ENCODE measurements around the gene DOCK8. TPM values are rescaled to one million over a fixed set of nuclear protein-coding genes. Genes with fewer than 3 reads are reported as not detected.

The DOCK8 gene
- total RNA-seq, 1 donor from 2014 or later = 8.3 TPM

- Mint-ChIP-seq H3K9me3 (ENCODE audit: unreplicated experiment) (no peaks in the 10 kb centered on the region), H3K27me3 (ENCODE audit: unreplicated experiment) (no peaks in the 10 kb centered on the region), H3K27ac (ENCODE audit: unreplicated experiment) (no peak overlapping the region), H3K36me3 (ENCODE audit: low read depth, unreplicated experiment) (peaks cover 7% of the 10 kb centered on the region), H3K4me3 (ENCODE audit: unreplicated experiment) (no peak overlapping the region), H3K4me1 (ENCODE audit: unreplicated experiment) (no peaks in the 10 kb centered on the region)
- DNase-seq (ENCODE audit: low spot score) = no peak
- TF ChIP-seq, protein P1, sequence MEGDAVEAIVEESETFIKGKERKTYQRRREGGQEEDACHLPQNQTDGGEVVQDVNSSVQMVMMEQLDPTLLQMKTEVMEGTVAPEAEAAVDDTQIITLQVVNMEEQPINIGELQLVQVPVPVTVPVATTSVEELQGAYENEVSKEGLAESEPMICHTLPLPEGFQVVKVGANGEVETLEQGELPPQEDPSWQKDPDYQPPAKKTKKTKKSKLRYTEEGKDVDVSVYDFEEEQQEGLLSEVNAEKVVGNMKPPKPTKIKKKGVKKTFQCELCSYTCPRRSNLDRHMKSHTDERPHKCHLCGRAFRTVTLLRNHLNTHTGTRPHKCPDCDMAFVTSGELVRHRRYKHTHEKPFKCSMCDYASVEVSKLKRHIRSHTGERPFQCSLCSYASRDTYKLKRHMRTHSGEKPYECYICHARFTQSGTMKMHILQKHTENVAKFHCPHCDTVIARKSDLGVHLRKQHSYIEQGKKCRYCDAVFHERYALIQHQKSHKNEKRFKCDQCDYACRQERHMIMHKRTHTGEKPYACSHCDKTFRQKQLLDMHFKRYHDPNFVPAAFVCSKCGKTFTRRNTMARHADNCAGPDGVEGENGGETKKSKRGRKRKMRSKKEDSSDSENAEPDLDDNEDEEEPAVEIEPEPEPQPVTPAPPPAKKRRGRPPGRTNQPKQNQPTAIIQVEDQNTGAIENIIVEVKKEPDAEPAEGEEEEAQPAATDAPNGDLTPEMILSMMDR (IDR thresholded peaks at IDR 0.05; ENCODE audit: unreplicated experiment) = no peak
Measured at GRCh38 chr9:376115-376514, 161.4 kb downstream of the DOCK8 start.

DNA sequence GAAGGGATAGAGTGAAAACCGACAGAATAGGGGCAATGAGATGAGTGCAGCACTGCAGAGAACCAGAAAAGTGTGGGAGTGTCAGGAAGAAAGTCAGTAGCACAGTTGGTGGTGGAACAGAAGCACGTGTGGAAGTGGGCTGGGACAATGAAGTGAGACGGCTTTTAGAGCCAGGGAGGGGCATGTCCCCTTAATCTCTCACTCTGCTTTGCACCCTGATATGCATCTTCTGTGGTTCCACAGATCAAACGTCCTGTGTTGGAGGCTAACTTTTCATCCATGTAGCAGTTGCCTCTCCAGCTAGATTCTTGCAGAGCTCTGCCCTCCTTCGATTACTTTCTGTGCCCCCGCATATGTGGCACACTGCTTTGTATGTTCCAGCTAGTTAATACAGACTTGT lies 163.6 kb downstream of the DOCK8 start:
- Mint-ChIP-seq H3K4me1 (ENCODE audit: unreplicated experiment) (no peaks in the 10 kb centered on the region), H3K27ac (ENCODE audit: unreplicated experiment) (no peak overlapping the region), H3K27me3 (ENCODE audit: unreplicated experiment) (no peaks in the 10 kb centered on the region)

GRCh38 chr9:382383-382782 lies 167.7 kb downstream of the DOCK8 start:
- no peak for DNase-seq (ENCODE audit: low spot score)
- peaks cover 3% of the 10 kb centered on the region for H3K36me3 Mint-ChIP-seq (ENCODE audit: low read depth, unreplicated experiment)
- peaks cover 3% of the 10 kb centered on the region for H3K27me3 Mint-ChIP-seq (ENCODE audit: unreplicated experiment)
- no peak overlapping the region for H3K4me3 Mint-ChIP-seq (ENCODE audit: unreplicated experiment)
- no peak overlapping the region for H3K27ac Mint-ChIP-seq (ENCODE audit: unreplicated experiment)
- no peaks in the 10 kb centered on the region for H3K9me3 Mint-ChIP-seq (ENCODE audit: unreplicated experiment)
- TF ChIP-seq, protein P1 (IDR thresholded peaks at IDR 0.05; ENCODE audit: unreplicated experiment) = no peak
- no peaks in the 10 kb centered on the region for H3K4me1 Mint-ChIP-seq (ENCODE audit: unreplicated experiment)

More for the DNA sequence above, 163.6 kb downstream of the DOCK8 start:
- peaks cover 3% of the 10 kb centered on the region for H3K36me3 Mint-ChIP-seq (ENCODE audit: low read depth, unreplicated experiment)
- no peaks in the 10 kb centered on the region for H3K9me3 Mint-ChIP-seq (ENCODE audit: unreplicated experiment)
- TF ChIP-seq, protein P1 (IDR thresholded peaks at IDR 0.05; ENCODE audit: unreplicated experiment) = no peak
- H3K4me3 Mint-ChIP-seq (ENCODE audit: unreplicated experiment) = no peak overlapping the region
- no peak for DNase-seq (ENCODE audit: low spot score)

GRCh38 chr9:385818-386398 lies 171.2 kb downstream of the DOCK8 start:
- Mint-ChIP-seq H3K4me1 (ENCODE audit: unreplicated experiment) (no peaks in the 10 kb centered on the region), H3K27ac (ENCODE audit: unreplicated experiment) (no peak overlapping the region), H3K27me3 (ENCODE audit: unreplicated experiment) (peaks cover 3% of the 10 kb centered on the region), H3K4me3 (ENCODE audit: unreplicated experiment) (no peak overlapping the region), H3K9me3 (ENCODE audit: unreplicated experiment) (no peaks in the 10 kb centered on the region), H3K36me3 (ENCODE audit: low read depth, unreplicated experiment) (no peaks in the 10 kb centered on the region)
- TF ChIP-seq, protein P1 (IDR thresholded peaks at IDR 0.05; ENCODE audit: unreplicated experiment) = peak; percentile 91
- peak; percentile 64 for DNase-seq (ENCODE audit: low spot score)

DNA sequence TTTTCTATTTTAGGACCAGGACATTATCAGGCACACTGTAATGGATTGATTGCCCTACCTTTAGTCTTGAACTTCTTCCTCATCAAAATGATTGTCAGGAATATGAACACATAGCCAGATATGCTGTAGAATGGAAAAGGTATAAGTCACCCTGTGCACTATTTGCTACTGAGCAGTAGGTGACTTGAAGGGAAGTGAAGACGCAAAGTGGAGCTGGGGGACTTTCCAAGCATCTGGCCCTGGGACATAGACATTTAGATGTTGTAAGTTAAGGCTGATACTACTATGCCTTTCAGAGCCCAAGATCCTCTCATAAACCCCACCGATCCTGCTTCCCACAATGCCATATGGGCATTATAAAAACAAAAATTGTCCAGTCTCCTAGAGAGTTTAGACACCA lies 174.5 kb downstream of the DOCK8 start:
- no peak overlapping the region for H3K4me3 Mint-ChIP-seq (ENCODE audit: unreplicated experiment)
- DNase-seq (ENCODE audit: low spot score) = no peak
- no peaks in the 10 kb centered on the region for H3K36me3 Mint-ChIP-seq (ENCODE audit: low read depth, unreplicated experiment)
- no peaks in the 10 kb centered on the region for H3K9me3 Mint-ChIP-seq (ENCODE audit: unreplicated experiment)
- TF ChIP-seq, protein P1 (IDR thresholded peaks at IDR 0.05; ENCODE audit: unreplicated experiment) = no peak
- H3K27me3 Mint-ChIP-seq (ENCODE audit: unreplicated experiment) = peaks cover 3% of the 10 kb centered on the region
- H3K27ac Mint-ChIP-seq (ENCODE audit: unreplicated experiment) = no peak overlapping the region
- peaks cover 14% of the 10 kb centered on the region for H3K4me1 Mint-ChIP-seq (ENCODE audit: unreplicated experiment)

Data from endothelial cell (in vitro differentiated cells).